ENCODE data around the gene CELA2B.
"Not testable (repeated sequence)": the region's sequence is repeated elsewhere in the genome, so short reads cannot be mapped to it uniquely, and the experiment has no call there.

The CELA2B gene

GRCh38 chr1:15501208-15502032 lies 25.5 kb downstream of the CELA2B start:
- DNase-seq = peak; percentile 23

- no peak for DNase-seq
Measured at GRCh38 chr1:15504436-15504835, 28.5 kb downstream of the CELA2B start.

DNA sequence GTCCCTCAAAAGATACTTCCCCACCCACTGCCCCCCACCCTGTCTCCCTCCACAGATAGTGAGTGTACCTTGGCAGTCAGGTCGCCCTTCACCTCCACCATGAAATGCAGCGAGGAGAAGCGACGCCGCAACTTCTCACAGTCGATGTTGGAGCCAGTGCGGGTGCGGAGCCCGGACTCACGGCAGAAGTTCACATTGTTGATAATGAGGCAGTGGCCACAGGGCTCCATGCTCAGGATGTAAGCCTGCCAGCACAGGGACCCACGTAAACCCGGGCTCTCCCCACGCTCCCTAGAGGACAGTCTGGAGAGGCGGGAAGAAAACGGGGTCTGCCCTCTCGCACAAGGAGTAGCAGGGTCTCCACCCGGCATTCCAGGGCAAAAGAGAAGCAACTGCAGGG lies 30.9 kb downstream of the CELA2B start:
- DNase-seq = no peak

- no peak for DNase-seq
Measured at GRCh38 chr1:15507278-15507677, 31.4 kb downstream of the CELA2B start.

DNA sequence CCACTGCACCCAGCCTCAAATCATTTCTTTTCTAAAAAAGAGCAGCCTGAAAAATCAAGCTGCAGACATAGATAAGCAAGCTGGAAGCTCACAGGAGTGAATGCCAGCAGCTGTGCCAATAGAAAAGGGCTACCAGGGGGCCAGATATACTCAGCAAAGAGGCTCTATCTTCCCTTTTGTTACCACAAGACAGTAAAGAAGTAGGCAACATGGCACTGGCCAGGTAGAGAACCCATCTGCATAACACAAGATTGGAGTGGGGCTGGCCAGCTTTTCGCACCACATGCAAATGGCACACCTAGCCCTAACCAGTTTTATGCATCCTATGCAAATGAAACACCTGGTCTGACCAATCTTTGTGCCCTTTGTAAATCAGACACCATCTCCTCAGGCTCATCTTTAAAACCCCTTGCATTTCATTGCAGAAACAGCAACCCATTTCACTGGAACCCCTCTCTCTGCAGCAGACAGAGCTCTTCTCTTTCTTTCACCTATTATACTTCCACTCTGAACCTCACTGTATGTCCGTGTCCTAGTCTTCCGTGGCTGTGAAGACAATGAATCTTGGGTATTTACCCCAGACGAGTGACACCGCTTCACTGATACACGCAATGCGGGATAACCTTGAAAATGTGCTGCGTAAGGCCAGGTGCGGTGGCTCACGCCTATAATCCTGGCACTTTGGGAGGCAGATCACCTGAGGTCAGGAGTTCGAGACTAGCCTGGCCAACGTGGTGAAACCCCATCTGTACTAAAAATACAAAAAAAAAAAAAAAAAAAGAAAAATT lies 33.0 kb downstream of the CELA2B start:
- DNase-seq = peak; percentile 90

DNA sequence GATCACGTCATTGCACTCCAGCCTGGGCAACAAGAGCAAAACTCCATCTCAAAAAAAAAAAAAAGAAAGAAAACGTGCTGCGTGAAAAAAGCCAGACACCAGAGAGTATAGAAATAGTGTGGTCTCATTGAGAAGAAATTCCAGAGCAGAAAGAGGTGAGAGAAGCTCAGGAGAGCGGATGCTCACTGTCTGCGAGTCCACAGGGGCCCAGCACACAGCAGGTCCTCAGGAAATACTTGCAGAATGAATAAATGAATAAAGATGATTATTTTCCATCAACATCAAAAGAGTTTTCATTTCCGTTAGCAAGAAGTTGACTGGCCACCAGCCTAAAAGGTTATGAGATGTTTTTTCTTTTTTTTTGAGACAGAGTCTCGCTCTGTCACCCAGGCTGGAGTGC lies 33.7 kb downstream of the CELA2B start:
- DNase-seq = no peak

- no peak for DNase-seq
Measured at GRCh38 chr1:15510611-15511405, 34.9 kb downstream of the CELA2B start.

DNA sequence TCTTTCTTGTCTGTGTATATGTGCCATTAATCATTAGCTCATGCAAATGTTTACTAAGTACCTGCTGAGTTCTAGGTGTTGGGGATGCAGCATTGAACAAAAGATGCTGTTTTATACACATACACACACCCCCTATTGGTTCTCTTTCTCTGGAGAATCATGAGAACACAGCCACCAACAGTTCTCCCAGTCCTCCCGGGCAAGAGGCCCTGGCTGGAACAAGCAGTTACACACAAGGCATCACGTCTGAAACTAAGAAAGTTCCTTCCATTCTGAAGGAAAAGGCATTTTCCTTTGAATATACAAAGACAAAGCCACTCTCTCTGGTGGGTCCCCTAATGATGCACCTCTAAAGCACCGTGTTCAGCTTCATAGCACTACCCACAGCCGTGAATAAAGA lies 37.3 kb downstream of the CELA2B start:
- no peak for DNase-seq

GRCh38 chr1:15513919-15514318 lies 38.0 kb downstream of the CELA2B start:
- no peak for DNase-seq

- DNase-seq = not testable (repeated sequence)
Measured at GRCh38 chr1:15514557-15514956, 38.7 kb downstream of the CELA2B start.

GRCh38 chr1:15515022-15515663 lies 39.2 kb downstream of the CELA2B start:
- no peak for DNase-seq

DNA sequence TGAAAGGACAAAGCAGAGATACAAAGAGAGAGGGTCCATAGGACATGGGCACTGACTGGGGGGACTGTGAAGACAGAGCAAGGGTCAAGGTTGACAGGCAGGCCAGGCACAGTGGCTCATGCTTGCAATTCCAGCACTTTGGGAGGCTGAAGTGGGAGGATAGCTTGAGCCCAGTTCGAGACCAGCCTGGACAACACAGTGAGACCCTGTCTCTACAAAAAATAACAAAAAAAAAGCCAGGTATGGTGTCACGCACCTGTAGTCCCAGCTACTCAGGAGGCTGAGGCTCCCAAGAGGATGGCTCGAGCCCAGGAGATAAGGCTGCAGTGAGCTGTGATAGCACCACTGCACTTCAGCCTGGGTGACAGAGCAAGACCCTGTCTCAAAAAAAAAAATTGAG lies 43.7 kb downstream of the CELA2B start:
- DNase-seq = no peak

DNA sequence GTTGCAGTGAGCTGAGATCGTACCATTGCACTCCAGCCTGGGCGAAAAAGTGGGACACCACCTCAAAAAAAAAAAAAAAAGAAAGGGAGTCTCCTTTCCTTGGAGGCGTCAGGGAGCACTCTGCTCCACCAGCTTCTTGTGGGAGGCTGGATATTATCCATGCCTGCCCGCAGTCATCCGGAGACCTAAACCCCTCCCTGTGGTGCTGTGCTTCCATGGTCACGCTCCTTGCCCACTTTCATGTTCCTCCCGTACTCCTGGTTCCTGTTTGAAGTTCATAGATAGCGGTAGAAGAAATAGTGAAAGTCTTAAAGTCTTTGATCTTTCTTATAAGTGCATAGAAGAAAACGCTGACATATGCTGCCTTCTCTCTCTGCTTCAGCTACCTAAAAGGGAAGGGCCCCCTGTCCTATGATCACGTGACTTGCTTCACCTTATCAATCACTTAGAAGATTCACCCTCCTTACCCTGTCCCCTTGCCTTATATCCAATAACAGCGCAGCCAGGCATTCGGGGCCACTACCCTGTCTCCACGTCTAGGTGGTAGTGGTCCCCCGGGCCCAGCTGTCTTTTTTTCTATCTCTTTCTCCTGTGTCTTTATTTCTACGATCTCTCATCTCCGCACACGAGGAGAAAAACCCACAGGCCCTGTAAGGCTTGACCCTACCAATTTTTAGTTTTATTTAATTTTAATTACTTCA lies 45.5 kb downstream of the CELA2B start:
- DNase-seq = not testable (repeated sequence)

GRCh38 chr1:15522551-15522950 lies 46.6 kb downstream of the CELA2B start:
- DNase-seq = no peak

GRCh38 chr1:15523104-15524020 lies 47.5 kb downstream of the CELA2B start:
- peak; percentile 50 for DNase-seq

DNA sequence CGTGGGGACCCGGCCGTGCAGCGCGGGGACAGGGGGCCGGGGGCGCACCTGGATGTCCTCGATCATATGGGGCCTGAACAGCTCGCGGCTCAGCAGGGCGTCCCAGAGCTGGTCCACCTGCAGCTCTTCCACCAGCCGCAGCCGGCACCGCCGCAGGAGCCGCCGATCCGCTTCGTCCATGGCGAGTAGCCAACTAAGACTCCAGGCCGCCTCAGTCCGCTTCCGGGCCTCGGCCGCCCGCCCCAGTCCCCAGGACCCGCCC lies 48.0 kb downstream of the CELA2B start, which contains the start of gene CASP9:
Gene CASP9, minus strand, starts transcription at position 195 of the 262 bp plus-strand sequence. Its CDS starts 15 bp downstream, at position 180.
- no peak for DNase-seq

DNA sequence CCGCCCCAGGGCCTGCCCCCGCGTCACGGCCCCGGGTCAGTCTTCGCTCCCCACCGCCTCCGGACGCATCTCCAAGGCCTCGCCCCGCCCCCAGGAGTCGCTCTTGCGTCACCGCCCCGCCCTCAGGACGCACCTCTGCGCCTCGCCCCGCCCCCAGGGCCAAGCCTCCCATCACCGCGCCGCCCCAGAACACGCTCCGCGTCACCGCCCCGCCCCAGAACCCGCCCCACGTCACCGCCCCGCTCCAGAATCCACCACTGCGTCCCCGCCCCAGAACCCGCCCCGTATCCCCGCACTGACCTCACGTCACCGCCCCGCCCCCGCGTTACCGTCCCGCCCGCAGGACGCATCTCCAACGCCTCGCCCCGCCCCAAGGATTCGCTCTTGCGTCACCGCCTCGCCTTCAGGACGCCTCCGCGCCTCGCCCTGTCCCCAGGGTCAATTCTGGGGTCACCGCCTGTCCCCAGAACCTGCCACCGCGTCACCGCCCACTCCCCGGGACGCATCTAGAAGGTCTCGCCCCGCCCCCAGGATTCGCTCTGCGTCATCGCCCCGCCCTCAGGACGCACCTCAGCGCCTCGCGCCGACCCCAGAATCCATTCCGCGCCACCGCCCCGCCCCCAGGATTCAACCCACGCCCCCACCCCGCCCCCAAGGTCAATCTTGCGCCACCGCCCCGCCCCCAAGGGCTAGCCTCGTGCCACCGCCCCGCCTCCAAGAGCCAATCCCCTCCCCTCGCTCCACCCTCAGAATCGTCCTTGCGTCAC lies 48.6 kb downstream of the CELA2B start:
- DNase-seq = peak; percentile 96

GRCh38 chr1:15525050-15526020 lies 49.4 kb downstream of the CELA2B start:
- DNase-seq = peak; percentile 50

- no peak for DNase-seq
Measured at GRCh38 chr1:15526021-15526489, 50.2 kb downstream of the CELA2B start.

Data from NCI-H526 treated with DMSO at 0.1 percent for 48 hours (cell line).